CD4-positive, alpha-beta T cell treated with Interleukin-17A for 1 hour (primary cell): ENCODE data around the gene MBD4.
A peak's percentile ranks its signal among the peaks of the same experiment; 100 is the strongest.
"Not testable (repeated sequence)": the region's sequence is repeated elsewhere in the genome, so short reads cannot be mapped to it uniquely, and the experiment has no call there.

Experiments
- DNase-seq: peaks from one replicate; pipeline ENCODE4 v3.0.0-alpha.2; 2020

The MBD4 gene

GRCh38 chr3:129428376-129429079, 11.2 kb downstream of the MBD4 start, which contains the start of gene EFCAB12:
Gene EFCAB12 (minus strand): TSS chr3:129428636. CDS start chr3:129428488, 148 bp downstream.
- peak; percentile 92 for DNase-seq

GRCh38 chr3:129428007-129428375, 11.8 kb downstream of the MBD4 start:
- DNase-seq, result no peak

GRCh38 chr3:129425619-129426018, 14.1 kb downstream of the MBD4 start:
- DNase-seq, result no peak

- DNase-seq, result no peak
Observed at GRCh38 chr3:129425213-129425612, 14.5 kb downstream of the MBD4 start.

GRCh38 chr3:129424185-129424841, 15.4 kb downstream of the MBD4 start:
- DNase-seq, result no peak

GRCh38 chr3:129422897-129423296, 16.9 kb downstream of the MBD4 start:
- DNase-seq, result no peak

GRCh38 chr3:129421988-129422745, 17.6 kb downstream of the MBD4 start:
- no peak for DNase-seq

- no peak for DNase-seq
Observed at GRCh38 chr3:129421236-129421883, 18.4 kb downstream of the MBD4 start.

GRCh38 chr3:129419476-129419875, 20.3 kb downstream of the MBD4 start:
- no peak for DNase-seq

- DNase-seq, result no peak
Observed at GRCh38 chr3:129418041-129418973, 21.4 kb downstream of the MBD4 start.

- DNase-seq, result no peak
Observed at GRCh38 chr3:129417326-129417725, 22.4 kb downstream of the MBD4 start.

GRCh38 chr3:129416415-129416814, 23.3 kb downstream of the MBD4 start:
- DNase-seq, result no peak

GRCh38 chr3:129415830-129416229, 23.9 kb downstream of the MBD4 start:
- no peak for DNase-seq

GRCh38 chr3:129415378-129415777, 24.4 kb downstream of the MBD4 start:
- no peak for DNase-seq

- no peak for DNase-seq
Observed at GRCh38 chr3:129413687-129414506, 25.9 kb downstream of the MBD4 start.

- DNase-seq, result not testable (repeated sequence)
Observed at GRCh38 chr3:129413238-129413637, 26.5 kb downstream of the MBD4 start.

GRCh38 chr3:129412542-129413198, 27.1 kb downstream of the MBD4 start:
- no peak for DNase-seq

GRCh38 chr3:129410971-129411370, 28.8 kb downstream of the MBD4 start:
- no peak for DNase-seq

- DNase-seq, result no peak
Observed at GRCh38 chr3:129409541-129409940, 30.2 kb downstream of the MBD4 start.

- no peak for DNase-seq
Observed at GRCh38 chr3:129404610-129405009, 35.1 kb downstream of the MBD4 start.

- DNase-seq, result no peak
Observed at GRCh38 chr3:129404130-129404529, 35.6 kb downstream of the MBD4 start.
